Testis (tissue), 2 donors: ENCODE results near the gene ZC3H18.

ENCODE experiments used
- CTCF ChIP-seq, 3 experiments: fragments of 450-650 bp in 2 of 3; fragments of 200-600 bp in 1 of 3; sonication (generic) in 1 of 3; IDR thresholded peaks; one replicate each; pipeline ENCODE4 v1.5.1; 2016 to 2019; ENCODE audit warnings: antibody characterized with exemption in 3 of 3, mild to moderate bottlenecking in 2 of 3, moderate library complexity in 1 of 3
- POLR2A ChIP-seq: fragments of 450-650 bp; IDR thresholded peaks from one replicate; pipeline ENCODE4 v1.6.1; 2017; ENCODE audit warnings: antibody characterized with exemption, mild to moderate bottlenecking, moderate library complexity

- TF ChIP-seq CTCF (IDR thresholded peaks at IDR 0.05): no peak
- TF ChIP-seq POLR2A: no peak
Observed at GRCh38 chr16:88647178-88648070, 77.2 kb downstream of the ZC3H18 start.
